ENCODE measurements around the gene HMCN2.
"Not testable (repeated sequence)": the region's sequence is repeated elsewhere in the genome, so short reads cannot be mapped to it uniquely, and the experiment has no call there.

HMCN2 gene

DNA sequence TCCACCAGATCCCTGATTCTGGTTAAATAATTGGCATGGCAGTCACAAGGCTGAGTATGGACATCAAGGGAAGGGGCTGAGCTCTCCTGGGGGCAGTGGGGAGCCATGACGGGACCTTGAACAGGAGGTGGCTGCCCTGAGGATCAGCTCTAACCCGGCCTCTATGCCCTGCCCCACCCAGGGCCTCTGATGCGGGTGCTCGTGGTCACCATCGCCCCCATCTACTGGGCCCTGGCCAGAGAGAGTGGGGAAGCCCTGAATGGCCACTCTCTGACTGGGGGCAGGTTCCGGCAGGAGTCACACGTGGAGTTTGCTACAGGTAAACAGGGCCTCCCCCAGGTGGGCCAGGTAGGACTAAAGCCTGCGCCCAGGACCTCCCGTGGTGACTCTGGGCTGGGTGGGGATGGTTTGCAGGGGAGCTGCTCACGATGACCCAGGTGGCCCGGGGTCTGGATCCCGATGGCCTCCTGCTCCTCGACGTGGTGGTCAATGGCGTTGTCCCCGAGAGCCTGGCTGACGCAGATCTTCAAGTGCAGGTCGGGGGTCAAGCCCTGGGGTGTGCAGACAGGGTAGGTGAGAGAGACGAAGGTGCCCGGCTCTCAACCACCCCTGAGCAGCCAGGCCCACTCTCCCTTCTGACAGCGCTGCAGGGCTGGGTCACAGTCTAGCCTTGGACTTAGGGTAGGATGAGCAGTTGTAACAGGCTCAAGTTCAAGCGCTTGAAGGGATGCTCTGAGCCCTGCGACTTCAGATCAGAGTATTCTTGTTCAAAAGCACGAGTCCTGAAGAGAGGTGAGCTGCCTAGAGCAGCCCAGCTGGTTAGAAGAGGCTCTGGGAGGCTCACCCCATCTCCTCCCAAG lies 159.3 kb downstream of the HMCN2 start:
- DNase-seq = no peak

DNA sequence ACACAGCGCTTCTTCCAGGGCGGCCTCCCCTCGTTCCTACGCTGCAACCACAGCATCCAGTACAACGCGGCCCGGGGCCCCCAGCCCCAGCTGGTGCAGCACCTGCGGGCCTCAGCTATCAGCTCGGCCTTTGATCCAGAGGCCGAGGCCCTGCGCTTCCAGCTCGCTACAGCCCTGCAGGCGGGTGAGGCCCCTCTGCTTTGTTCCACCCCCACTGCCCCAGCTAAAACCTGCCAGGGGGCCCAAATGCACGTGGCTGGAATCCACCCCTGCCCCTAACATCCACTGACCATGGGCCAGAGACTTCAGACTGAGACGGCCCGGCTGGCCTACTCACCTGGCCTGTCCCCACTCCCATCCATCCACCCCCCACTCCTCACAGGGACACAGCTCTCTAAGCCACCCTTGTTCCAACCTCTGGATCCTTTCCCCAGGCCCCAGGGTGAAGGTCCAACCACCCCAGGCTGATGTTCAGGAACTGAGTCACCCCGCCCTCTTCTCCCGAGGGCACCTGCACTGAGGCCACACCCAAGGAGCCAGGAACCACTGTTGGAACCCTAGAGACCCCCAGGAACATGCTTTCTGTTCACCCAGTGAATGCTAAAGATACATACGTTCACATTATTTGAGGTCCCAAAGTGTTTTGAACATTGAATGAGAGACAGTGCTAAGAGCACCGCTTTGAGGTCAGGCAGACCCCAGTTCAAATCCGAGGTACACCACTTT lies 160.3 kb downstream of the HMCN2 start:
- DNase-seq = no peak

DNA sequence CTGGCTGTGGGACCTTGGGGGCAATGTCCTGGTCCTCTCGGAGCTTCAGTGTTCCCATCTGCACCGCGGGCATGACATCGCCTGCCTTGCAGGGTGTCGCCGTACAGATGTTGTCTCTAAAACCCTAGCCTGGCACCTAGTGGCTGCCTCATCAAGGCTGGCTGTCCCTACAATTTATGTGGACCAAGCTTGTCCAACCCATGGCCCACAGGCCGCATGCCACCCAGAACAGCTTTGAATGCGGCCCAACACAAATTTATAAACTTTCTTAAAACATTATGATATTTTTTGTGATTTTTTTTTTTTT lies 160.9 kb downstream of the HMCN2 start:
- no peak for DNase-seq

DNA sequence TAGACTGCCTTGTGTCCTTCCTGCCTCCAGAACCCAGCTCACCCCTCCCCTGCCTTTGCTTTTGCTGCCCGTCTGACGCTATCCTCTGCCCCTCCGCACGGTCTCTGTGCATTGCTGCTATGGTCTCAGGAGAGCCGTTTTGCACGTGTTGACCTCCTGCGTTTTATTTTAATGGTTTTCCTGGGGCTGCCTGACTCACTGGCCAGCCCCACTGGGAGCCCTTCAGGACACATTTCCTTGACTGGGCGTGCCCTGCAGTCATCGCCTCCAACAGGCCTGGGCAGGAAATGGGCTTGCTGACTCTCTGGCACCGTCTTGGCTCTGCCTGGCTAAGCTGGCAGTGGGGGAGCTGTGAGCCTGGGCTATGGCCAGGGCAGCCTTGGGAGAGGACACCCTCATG lies 161.3 kb downstream of the HMCN2 start:
- DNase-seq = no peak

DNA sequence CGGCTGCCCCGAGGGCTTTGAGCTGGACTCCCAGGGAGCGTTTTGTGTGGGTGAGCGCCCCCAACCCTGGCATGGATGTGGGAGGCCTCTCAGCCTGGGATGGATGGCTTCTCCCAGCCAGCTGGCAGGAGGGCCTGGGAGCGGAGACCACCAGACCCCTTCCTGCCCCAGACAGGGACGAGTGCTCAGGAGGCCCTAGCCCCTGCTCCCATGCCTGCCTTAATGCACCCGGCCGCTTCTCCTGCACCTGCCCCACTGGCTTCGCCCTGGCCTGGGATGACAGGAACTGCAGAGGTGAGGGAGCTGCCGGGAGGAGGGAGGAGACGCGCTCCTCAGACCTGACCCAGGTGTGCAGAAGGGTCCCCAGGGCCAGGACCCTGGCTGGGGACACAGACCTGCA lies 161.8 kb downstream of the HMCN2 start:
- no peak for DNase-seq

- DNase-seq = no peak
These were observed 162.6 kb downstream of the HMCN2 start for GRCh38 chr9:130428086-130428665.

DNA sequence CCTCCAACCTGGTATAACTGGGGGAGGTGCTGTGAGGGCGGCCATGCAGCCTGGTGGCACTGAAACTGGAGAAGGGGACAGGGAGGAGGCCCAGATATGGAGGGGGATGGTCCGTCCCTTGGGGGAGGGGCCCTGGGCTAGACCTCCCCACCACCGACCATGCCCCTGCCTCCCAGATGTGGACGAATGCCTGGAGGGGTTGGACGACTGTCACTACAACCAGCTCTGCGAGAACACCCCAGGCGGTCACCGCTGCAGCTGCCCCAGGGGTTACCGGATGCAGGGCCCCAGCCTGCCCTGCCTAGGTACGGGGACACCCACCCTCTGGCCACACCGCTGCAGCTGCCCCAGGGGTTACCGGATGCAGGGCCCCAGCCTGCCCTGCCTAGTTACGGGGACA lies 163.8 kb downstream of the HMCN2 start:
- no peak for DNase-seq

DNA sequence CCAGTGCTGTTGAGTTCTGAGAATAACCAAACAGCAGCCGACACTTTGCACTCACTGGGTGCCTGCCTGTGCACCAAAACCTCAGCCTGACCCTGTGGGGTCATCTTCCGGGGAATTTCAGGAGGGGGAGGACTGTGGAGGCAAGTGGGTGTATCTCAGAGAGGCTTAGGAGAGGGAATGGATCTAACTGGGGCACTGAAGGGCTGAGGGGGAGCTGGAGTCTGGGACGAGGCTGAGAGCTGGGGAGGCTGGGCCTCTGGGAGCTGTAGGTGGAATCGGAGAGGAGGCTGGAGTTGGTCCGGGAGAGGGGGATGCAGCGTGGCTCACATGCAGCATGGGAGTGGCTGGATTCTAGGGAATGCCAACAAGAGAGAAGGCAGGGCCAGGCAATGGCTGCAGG lies 164.3 kb downstream of the HMCN2 start:
- no peak for DNase-seq

GRCh38 chr9:130430232-130430631 lies 164.7 kb downstream of the HMCN2 start:
- DNase-seq = no peak

DNA sequence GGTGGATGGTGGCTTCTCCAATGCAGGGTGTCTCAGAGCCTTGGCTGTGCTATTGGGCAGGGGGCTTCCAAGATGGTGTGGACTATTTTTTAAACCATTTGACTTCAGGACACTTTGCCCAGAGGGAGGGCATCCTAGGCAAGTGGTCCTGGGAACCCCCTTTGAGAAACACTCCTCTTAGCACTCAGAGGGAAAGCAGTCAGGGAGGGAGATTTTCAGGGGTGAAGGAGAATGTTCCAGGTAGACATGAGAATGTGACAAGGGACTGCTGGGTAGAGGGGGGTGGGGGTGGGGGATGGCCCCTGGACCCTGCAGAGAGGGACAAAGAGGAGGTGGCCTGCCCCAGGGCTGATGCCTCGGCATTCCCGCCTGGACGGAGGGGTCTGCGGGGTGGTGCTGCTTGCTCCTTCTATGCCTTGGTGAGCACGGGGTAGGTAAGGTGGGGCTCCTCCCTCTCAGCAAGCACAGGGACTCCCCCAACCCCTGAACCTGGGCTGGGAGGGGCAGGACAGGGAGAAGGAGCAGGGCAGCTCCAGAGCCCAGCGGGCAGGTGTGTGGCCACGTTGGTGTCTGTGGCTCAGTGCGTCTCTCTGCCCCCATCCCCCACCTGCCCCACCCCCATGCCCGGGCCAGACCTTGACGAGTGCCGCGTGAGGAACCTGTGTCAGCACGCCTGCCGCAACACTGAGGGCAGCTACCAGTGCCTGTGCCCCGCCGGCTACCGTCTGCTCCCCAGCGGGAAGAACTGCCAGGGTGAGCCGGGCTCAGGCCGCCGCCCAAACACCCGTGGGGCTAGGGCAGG lies 165.4 kb downstream of the HMCN2 start:
- no peak for DNase-seq

GRCh38 chr9:130431536-130432303 lies 166.2 kb downstream of the HMCN2 start:
- DNase-seq = no peak

DNA sequence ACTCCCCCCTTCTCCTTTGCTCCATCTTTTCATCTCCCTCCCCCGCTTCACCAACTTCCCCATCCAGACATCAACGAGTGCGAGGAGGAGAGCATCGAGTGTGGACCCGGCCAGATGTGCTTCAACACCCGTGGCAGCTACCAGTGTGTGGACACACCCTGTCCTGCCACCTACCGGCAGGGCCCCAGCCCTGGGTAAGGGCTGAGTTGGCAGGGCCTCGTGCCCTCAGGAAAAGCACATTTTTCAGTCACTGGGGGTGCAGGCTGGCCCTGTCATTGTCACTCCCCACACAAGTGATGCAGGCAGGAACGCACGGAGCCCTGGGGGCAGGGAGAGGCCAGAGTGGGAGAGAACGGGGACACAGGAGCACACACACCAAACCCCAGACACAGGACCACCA lies 166.8 kb downstream of the HMCN2 start:
- DNase-seq = no peak

GRCh38 chr9:130432796-130433167 lies 167.2 kb downstream of the HMCN2 start:
- no peak for DNase-seq

DNA sequence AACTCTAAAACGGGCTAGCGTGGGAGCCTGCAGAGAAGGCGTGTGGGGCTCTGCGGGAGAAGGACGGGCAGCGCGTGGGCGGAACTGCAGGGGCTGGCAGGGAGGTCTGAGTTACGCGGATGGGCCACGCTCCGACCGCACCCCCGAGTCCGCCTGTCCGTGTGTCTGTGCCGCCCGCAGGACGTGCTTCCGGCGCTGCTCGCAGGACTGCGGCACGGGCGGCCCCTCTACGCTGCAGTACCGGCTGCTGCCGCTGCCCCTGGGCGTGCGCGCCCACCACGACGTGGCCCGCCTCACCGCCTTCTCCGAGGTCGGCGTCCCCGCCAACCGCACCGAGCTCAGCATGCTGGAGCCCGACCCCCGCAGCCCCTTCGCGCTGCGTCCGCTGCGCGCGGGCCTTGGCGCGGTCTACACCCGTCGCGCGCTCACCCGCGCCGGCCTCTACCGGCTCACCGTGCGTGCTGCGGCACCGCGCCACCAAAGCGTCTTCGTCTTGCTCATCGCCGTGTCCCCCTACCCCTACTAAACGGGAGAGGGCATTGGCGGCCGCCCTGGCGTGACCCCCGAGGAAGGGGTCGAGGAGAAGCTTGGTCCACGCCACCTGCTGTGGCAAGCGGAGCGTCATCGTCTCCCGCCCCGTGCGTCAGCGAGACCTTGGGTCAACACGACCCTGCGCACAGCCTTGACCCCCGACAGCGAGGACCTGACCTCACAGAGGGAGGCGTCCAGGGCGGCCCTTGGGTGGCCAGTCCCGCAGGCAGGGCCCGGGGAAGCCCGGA lies 167.8 kb downstream of the HMCN2 start:
- no peak for DNase-seq

DNA sequence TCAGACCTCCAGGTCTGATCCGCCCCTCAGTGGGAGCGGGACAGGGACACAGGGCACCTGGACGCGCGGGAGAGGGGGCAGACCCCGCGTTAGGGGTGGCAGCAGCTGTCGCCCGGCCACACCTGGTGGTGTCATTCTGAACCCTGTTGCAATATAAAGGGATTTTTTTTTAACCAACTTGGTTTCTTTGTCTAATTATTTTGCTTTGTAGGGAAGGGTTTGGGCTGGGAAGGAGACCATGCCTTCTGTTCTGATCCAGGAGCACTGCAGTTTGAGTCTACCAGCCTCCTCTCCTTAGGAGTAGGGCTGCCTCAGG lies 168.3 kb downstream of the HMCN2 start:
- no peak for DNase-seq

DNA sequence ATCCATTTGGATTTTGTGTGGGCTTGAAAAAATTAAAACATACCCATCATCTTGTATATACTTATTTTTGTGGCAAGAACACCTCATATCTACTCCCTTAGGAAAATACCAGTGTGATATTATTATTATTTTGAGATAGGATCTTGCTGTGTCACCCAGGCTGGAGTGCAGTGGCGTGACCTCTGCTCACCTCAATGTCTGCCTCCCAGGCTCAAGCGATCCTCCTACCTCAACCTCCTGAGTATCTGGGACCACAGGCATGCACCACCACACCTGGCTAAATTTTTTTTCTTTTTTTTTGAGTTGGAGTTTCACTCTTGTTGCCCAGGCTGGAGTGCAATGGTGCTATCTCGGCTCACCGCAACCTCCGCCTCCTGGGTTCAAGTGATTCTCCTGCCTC lies 169.1 kb downstream of the HMCN2 start:
- not testable (repeated sequence) for DNase-seq

- no peak for DNase-seq
These were observed 171.6 kb downstream of the HMCN2 start for GRCh38 chr9:130437011-130437789.

- DNase-seq = no peak
These were observed 172.9 kb downstream of the HMCN2 start for GRCh38 chr9:130438382-130438981.

DNA sequence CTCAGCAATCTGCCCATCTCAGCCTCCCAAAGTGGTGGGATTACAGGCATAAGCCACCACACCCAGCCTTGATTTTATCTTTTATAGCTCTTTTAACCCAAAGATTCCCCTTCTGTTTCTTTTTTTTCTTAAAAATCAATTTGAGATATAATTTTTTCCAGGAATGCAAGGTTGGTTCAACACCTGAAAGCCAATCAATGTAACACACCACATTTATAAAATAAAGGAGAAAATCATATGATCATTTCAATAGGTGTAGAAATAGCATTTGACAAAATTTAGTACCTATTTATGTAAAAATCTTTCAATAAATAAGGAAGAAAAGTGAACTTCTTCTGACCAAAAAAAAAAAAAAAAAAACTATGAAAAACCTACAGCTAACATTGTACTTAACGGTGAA lies 175.5 kb downstream of the HMCN2 start:
- DNase-seq = no peak

DNA sequence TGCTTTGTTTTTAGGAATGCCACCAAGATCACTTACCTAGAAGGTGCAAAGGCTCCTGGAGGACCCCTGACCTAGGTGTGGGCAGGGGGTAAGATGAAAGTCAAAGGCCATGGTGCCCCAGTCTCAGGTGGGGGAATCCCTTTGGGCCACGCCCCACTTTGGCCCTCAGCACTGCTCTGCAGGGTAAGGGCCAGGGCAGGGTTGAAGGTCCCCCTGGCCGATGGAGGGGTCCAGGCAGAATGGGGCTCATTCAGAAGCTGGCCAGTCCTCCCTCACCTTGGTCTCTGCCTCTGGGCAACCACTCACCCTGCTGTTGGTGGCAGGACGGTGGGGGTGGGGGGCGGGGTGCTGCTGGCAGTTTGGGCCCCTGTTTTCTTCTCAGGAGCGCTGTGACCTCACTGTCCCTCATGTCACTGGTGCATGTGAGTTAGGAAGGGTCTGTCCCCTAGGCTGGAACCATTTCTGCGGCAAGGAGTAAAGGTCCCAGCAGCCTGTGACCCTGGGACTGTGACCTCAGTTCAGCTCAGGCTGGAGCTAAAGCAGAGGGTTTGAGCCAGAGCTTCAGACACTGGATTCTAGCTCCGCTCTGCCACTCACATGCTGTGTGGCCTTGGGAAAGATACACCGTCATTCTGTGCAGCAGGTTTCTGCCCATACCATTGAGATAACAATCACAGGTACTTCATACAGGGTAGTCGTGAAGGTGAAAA lies 177.3 kb downstream of the HMCN2 start:
- no peak for DNase-seq

Data from SIG-M5 (cell line).